Liver (tissue), 9 donors: Measurements from ENCODE around the gene CST7. TPM values are rescaled to one million over a fixed set of nuclear protein-coding genes. Genes with fewer than 3 reads are reported as not detected.

ENCODE experiments used
- DNase-seq: peaks from one replicate; pipeline ENCODE4 v3.0.0-alpha.2; 2017; ENCODE audit warnings: low spot score
- H3K27ac ChIP-seq, 2 donors: one replicate each; pipeline ENCODE4 v1.7.0; 2013; ENCODE audit warnings: inconsistent platforms in 2 of 2, low read length in 2 of 2, control low read depth in 1 of 2, low read depth in 1 of 2, mild to moderate bottlenecking in 1 of 2
- H3K27me3 ChIP-seq, 4 donors: one replicate each; pipeline versions ENCODE4 v1.6.1 to v1.7.0; 2013; ENCODE audit warnings: low read length in 3 of 4, inconsistent platforms in 1 of 4, mild to moderate bottlenecking in 1 of 4, moderate library complexity in 1 of 4; ENCODE audit not compliant: control insufficient read depth in 4 of 4, insufficient read depth in 4 of 4
- H3K36me3 ChIP-seq, 4 donors: one replicate each; pipeline versions ENCODE4 v1.6.1 to v1.7.0; 2013; ENCODE audit warnings: low read length in 3 of 4, mild to moderate bottlenecking in 3 of 4, low read depth in 1 of 4, moderate library complexity in 1 of 4; ENCODE audit not compliant: control insufficient read depth in 4 of 4, insufficient read depth in 3 of 4
- H3K4me1 ChIP-seq, 4 donors: one replicate each; pipeline versions ENCODE4 v1.6.1 to v1.7.0; 2013; ENCODE audit warnings: low read length in 3 of 4, mild to moderate bottlenecking in 3 of 4, moderate library complexity in 1 of 4; ENCODE audit not compliant: control insufficient read depth in 4 of 4, insufficient read depth in 4 of 4
- H3K4me3 ChIP-seq, 3 donors: one replicate each; pipeline versions ENCODE4 v1.6.1 to v1.7.0; 2013; ENCODE audit warnings: low read length in 3 of 3, control low read depth in 1 of 3, low read depth in 1 of 3, mild to moderate bottlenecking in 1 of 3
- H3K9ac ChIP-seq, 2 donors: one replicate each; pipeline ENCODE4 v1.7.0; 2013; ENCODE audit warnings: low read length in 2 of 2, mild to moderate bottlenecking in 2 of 2, moderate library complexity in 2 of 2, control low read depth in 1 of 2, low read depth in 1 of 2
- H3K9me3 ChIP-seq, 4 donors: one replicate each; pipeline versions ENCODE4 v1.6.1 to v1.7.0; 2013; ENCODE audit warnings: low read length in 3 of 4; ENCODE audit not compliant: control insufficient read depth in 4 of 4
- EGR1 ChIP-seq, 2 donors: IDR thresholded peaks; 2 replicates each; pipeline ENCODE4 v1.6.1; 2016 to 2018; ENCODE audit warnings: antibody characterized with exemption in 2 of 2, low read depth in 2 of 2
- FOXA1 ChIP-seq: IDR thresholded peaks from 2 replicates; pipeline ENCODE4 v1.6.1; 2016; ENCODE audit warnings: antibody characterized with exemption
- FOXA2 ChIP-seq: IDR thresholded peaks from 2 replicates; pipeline ENCODE4 v1.6.1; 2016; ENCODE audit warnings: antibody characterized with exemption
- GABPA ChIP-seq, 2 donors: IDR thresholded peaks in 1 of 2; conservative IDR thresholded peaks in 1 of 2; 2 replicates each; pipeline ENCODE4 v1.6.1; 2016; ENCODE audit warnings: antibody characterized with exemption in 2 of 2, mild to moderate bottlenecking in 1 of 2, moderate library complexity in 1 of 2
- HNF4A ChIP-seq, 2 donors: conservative IDR thresholded peaks; 2 replicates each; pipeline ENCODE4 v1.6.1; 2016; ENCODE audit warnings: antibody characterized with exemption in 2 of 2, mild to moderate bottlenecking in 2 of 2
- HNF4G ChIP-seq: IDR thresholded peaks from 2 replicates; pipeline ENCODE4 v1.6.1; 2016; ENCODE audit warnings: antibody characterized with exemption
- JUND ChIP-seq, 2 donors: IDR thresholded peaks; 2 replicates each; pipeline ENCODE4 v1.6.1; 2016; ENCODE audit warnings: antibody characterized with exemption in 2 of 2
- NR2F2 ChIP-seq: IDR thresholded peaks from 2 replicates; pipeline ENCODE4 v1.6.1; 2016; ENCODE audit warnings: antibody characterized with exemption
- RAD21 ChIP-seq, 2 donors: IDR thresholded peaks; 2 replicates each; pipeline ENCODE4 v1.6.1; 2016; ENCODE audit warnings: antibody characterized with exemption in 2 of 2, mild to moderate bottlenecking in 2 of 2
- REST ChIP-seq: IDR thresholded peaks from 2 replicates; pipeline ENCODE4 v1.6.1; 2016; ENCODE audit warnings: antibody characterized with exemption, mild to moderate bottlenecking
- RXRA ChIP-seq, 2 donors: IDR thresholded peaks; 2 replicates each; pipeline ENCODE4 v1.6.1; 2017 to 2018; ENCODE audit warnings: antibody characterized with exemption in 2 of 2, mild to moderate bottlenecking in 1 of 2
- SP1 ChIP-seq: IDR thresholded peaks from 2 replicates; pipeline ENCODE4 v1.6.1; 2018; ENCODE audit warnings: antibody characterized with exemption, mild to moderate bottlenecking
- TAF1 ChIP-seq: conservative IDR thresholded peaks from 2 replicates; pipeline ENCODE4 v1.6.1; 2016; ENCODE audit warnings: antibody characterized with exemption, mild to moderate bottlenecking
- YY1 ChIP-seq: IDR thresholded peaks from 2 replicates; pipeline ENCODE4 v1.6.1; 2016; ENCODE audit warnings: antibody characterized with exemption, mild to moderate bottlenecking
- WGBS: extraction: QIAGEN DNeasy Blood & Tissue Kit; methylation state at CpG from one replicate; pipeline ENCODE4 v1.1.7; 2013; 5-methylcytosine and 5-hydroxymethylcytosine counted together
- polyA plus RNA-seq, 2 donors: library from polyadenylated mRNA; stranded (reverse) in 1 of 2; unstranded in 1 of 2; fragments of 200-250 nt in 1 of 2; fragments of >200 nt in 1 of 2; fragmentation: Nextera tagmentation in 1 of 2; extraction: Ambion mirVana in 1 of 2; gene quantifications; one replicate each; pipeline versions ENCODE4 v1.2.1 to v1.2.3, GENCODE V29; 2013 to 2015
- total RNA-seq, 2 donors: library from RNA; depleted of rRNA; stranded (reverse); fragments of >200 nt; gene quantifications; one replicate each; pipeline ENCODE4 v1.2.3, GENCODE V29; 2014
- TF ChIP-seq, protein P1 (sequence below): fragments of 150-350 bp; IDR thresholded peaks from 2 replicates; pipeline ENCODE4 v1.5.1; 2017; ENCODE audit warnings: improper control_type of control experiment, low read depth, low read length; ENCODE audit not compliant: missing input control
- TF ChIP-seq, protein P2 (sequence below): IDR thresholded peaks from 2 replicates; pipeline ENCODE4 v1.6.1; 2016; ENCODE audit warnings: antibody characterized with exemption
- TF ChIP-seq, protein P3 (sequence below): IDR thresholded peaks from 2 replicates; pipeline ENCODE4 v1.6.1; 2016; ENCODE audit warnings: antibody characterized with exemption
- TF ChIP-seq, protein P4 (sequence below): IDR thresholded peaks from 2 replicates; pipeline ENCODE4 v1.6.1; 2016; ENCODE audit warnings: antibody characterized with exemption
- donor health status: healthy.
- donor health status: healthy.
- donor health status: healthy.
- donor health status: healthy.
- donor health status: healthy.

The CST7 gene
- total and polyA plus RNA-seq, 4 donors: 1.5 to 15.1 (median 2.7) TPM

DNA sequence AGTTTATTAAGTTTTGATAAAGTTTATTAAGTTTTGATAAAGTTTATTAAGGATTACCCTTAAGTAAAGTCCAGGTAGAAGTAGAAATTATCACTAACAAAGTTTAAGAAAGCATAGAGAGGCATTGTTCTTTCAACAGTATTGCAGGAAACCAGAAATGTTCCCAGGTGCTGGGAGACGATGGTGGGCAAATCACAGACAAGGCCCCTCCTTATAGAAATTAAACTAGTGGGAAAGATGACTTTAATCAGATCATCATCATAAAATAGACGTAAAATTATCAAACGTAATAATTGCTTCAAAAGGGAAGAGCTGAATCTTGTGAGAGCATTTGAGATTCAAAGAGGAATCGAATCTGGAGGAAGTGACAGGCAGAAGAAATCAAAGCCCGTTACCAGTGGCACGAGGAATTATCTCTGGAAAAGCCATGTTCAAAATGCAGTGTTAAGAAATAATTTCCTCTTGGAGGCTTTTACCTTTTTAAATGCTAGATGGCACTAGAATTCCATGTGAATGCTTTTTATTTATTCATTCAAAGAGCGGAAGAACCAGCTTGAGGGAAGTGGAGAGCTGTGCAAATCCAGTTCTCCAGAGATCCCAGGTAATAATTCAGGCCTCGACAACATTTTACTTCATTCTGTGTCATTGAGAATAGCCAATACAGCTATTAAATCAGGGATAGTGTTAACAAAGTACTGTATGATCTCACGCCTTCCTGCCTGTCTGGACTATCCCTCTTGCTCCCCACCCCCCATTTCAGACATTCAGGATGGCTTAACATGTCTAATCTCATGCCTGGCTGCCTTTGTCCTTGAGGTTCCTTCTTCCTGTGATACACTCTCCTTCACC, 44.5 kb downstream of the CST7 start:
- Histone ChIP-seq H3K9ac (peak overlapping the region in 1 of 2 donors; percentile 85), H3K4me3 (peak overlapping the region in 1 of 3 donors; percentile 93), H3K9me3 (no peaks in the 10 kb centered on the region), H3K27me3 (no peaks in the 10 kb centered on the region), H3K36me3 (no peaks in the 10 kb centered on the region), H3K27ac (peak overlapping the region; percentile 91 to 95), H3K4me1 (peaks cover 0 to 41% (median 29%) of the 10 kb centered on the region in 4 donors)
- WGBS: 31% methylated on average over 9 of the region's 9 CpGs
- DNase-seq: no peak
- TF ChIP-seq, protein P1, sequence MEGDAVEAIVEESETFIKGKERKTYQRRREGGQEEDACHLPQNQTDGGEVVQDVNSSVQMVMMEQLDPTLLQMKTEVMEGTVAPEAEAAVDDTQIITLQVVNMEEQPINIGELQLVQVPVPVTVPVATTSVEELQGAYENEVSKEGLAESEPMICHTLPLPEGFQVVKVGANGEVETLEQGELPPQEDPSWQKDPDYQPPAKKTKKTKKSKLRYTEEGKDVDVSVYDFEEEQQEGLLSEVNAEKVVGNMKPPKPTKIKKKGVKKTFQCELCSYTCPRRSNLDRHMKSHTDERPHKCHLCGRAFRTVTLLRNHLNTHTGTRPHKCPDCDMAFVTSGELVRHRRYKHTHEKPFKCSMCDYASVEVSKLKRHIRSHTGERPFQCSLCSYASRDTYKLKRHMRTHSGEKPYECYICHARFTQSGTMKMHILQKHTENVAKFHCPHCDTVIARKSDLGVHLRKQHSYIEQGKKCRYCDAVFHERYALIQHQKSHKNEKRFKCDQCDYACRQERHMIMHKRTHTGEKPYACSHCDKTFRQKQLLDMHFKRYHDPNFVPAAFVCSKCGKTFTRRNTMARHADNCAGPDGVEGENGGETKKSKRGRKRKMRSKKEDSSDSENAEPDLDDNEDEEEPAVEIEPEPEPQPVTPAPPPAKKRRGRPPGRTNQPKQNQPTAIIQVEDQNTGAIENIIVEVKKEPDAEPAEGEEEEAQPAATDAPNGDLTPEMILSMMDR: peak; percentile 52
- TF ChIP-seq, protein P2, sequence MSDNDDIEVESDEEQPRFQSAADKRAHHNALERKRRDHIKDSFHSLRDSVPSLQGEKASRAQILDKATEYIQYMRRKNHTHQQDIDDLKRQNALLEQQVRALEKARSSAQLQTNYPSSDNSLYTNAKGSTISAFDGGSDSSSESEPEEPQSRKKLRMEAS: peak; percentile 11
- TF ChIP-seq RAD21 (IDR thresholded peaks at IDR 0.05): peak; percentile 79 to 86
- TF ChIP-seq, protein P3, sequence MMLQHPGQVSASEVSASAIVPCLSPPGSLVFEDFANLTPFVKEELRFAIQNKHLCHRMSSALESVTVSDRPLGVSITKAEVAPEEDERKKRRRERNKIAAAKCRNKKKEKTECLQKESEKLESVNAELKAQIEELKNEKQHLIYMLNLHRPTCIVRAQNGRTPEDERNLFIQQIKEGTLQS: no peak

DNA sequence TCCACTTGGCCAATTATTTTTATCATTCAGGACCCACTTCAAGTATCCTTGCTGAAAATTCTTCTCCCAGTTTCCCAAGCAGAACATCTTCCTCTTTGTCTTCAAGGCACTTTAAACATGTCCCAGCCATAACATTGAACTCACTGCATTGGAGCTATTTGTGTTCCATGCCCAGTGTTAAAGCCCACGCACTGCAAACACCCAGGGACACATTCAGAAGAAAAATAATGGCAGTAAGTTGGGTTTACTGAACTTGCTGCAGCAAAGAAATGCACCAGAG, 45.1 kb downstream of the CST7 start:
- Histone ChIP-seq H3K36me3 (no peaks in the 10 kb centered on the region), H3K9ac (no peak overlapping the region), H3K9me3 (no peaks in the 10 kb centered on the region), H3K4me1 (peaks cover 0 to 38% (median 26%) of the 10 kb centered on the region in 4 donors), H3K27ac (no peak overlapping the region), H3K4me3 (no peak overlapping the region), H3K27me3 (no peaks in the 10 kb centered on the region)
- TF ChIP-seq, protein P3: no peak
- TF ChIP-seq SP1 (no peak), YY1 (no peak), HNF4A (conservative IDR thresholded peaks at IDR 0.05) (no peak), JUND (IDR thresholded peaks at IDR 0.05) (no peak), FOXA1 (no peak), RXRA (IDR thresholded peaks at IDR 0.05) (no peak), HNF4G (no peak), FOXA2 (no peak), REST (no peak), EGR1 (IDR thresholded peaks at IDR 0.05; ENCODE audit: low read depth in 2 of 2) (no peak), GABPA (IDR thresholded peaks at IDR 0.05 in 1 of 2, conservative IDR thresholded peaks at IDR 0.05 in 1 of 2) (no peak), RAD21 (IDR thresholded peaks at IDR 0.05) (no peak), NR2F2 (no peak), TAF1 (no peak)
- TF ChIP-seq, protein P1: no peak
- TF ChIP-seq, protein P4, sequence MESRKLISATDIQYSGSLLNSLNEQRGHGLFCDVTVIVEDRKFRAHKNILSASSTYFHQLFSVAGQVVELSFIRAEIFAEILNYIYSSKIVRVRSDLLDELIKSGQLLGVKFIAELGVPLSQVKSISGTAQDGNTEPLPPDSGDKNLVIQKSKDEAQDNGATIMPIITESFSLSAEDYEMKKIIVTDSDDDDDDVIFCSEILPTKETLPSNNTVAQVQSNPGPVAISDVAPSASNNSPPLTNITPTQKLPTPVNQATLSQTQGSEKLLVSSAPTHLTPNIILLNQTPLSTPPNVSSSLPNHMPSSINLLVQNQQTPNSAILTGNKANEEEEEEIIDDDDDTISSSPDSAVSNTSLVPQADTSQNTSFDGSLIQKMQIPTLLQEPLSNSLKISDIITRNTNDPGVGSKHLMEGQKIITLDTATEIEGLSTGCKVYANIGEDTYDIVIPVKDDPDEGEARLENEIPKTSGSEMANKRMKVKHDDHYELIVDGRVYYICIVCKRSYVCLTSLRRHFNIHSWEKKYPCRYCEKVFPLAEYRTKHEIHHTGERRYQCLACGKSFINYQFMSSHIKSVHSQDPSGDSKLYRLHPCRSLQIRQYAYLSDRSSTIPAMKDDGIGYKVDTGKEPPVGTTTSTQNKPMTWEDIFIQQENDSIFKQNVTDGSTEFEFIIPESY: no peak
- TF ChIP-seq, protein P2: no peak
- DNase-seq: no peak
- 80% methylated on average over 1 of the region's 1 CpG for WGBS
